Stimulated activated naive CD8-positive, alpha-beta T cell treated with anti-CD3 and anti-CD28 coated beads, Interleukin-15, amount 100 ng/mL, for 72 hours (primary cell): ENCODE data around the gene TRUB1.

Source experiments
- ATAC-seq: fragments of 150-1000 bp; cut with Tn5 transposase; 2 replicates; pipeline ENCODE4 v1.10.0; 2021; ENCODE audit warnings: mild to moderate bottlenecking, moderate library complexity
- DNase-seq, 2 donors: peaks; one replicate each; pipeline ENCODE4 v3.0.0; 2021 to 2022
- H3K27ac Mint-ChIP-seq, 2 donors: one replicate each; pipeline ENCODE4 v1.8.0; 2022; ENCODE audit warnings: mild to moderate bottlenecking in 2 of 2, mixed read lengths in 2 of 2, moderate library complexity in 2 of 2
- H3K27me3 Mint-ChIP-seq: one replicate; pipeline ENCODE4 v1.8.0; 2022; ENCODE audit warnings: mixed read lengths
- H3K4me1 Mint-ChIP-seq: one replicate; pipeline ENCODE4 v1.8.0; 2022; ENCODE audit warnings: mild to moderate bottlenecking, mixed read lengths
- H3K4me3 Mint-ChIP-seq, 2 donors: one replicate each; pipeline ENCODE4 v1.8.0; 2022; ENCODE audit warnings: mild to moderate bottlenecking in 2 of 2, mixed read lengths in 2 of 2, moderate library complexity in 1 of 2
- H3K9me3 Mint-ChIP-seq, 2 donors: one replicate each; pipeline ENCODE4 v1.8.0; 2022; ENCODE audit warnings: mixed read lengths in 2 of 2

The TRUB1 gene

DNA sequence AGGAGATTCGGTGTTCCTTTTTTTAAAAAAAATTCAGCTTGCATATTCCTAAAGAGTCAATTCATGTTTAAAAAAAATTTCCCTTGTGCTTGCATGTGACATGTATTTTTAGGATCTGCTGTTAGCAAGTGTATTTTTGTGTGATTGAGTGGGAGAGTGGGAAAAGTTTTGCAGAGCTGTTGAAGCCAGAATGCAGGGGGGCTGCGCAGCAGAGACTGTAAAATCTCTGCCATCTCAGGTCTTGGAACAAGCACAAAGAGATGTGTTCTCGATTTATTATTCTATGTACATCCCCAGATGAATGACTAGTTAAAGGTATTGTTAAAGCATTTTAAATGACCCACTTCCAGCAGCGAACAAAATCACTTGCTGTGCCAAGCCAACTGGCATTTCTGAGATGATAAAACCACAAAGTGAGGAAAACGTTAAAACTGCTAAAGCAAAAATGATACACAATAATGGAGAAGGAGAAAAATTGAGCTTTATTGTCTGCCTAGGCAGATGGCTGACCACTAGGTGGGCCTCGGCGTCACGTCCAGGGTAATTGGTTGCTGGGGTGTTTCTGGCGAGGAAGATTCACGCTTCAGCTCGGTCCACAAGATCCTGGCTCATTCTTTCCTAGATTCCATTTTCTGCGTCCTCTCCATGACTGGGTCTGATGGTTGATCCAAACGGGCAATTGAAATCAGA lies 88.2 kb downstream of the TRUB1 start:
- no peak for DNase-seq
- Mint-ChIP-seq H3K9me3 (no peaks in the 10 kb centered on the region), H3K4me3 (no peak overlapping the region), H3K27me3 (peaks cover 8% of the 10 kb centered on the region), H3K27ac (peak overlapping the region in 1 of 2 donors; percentile 49), H3K4me1 (no peaks in the 10 kb centered on the region)
- no peak for ATAC-seq

DNA sequence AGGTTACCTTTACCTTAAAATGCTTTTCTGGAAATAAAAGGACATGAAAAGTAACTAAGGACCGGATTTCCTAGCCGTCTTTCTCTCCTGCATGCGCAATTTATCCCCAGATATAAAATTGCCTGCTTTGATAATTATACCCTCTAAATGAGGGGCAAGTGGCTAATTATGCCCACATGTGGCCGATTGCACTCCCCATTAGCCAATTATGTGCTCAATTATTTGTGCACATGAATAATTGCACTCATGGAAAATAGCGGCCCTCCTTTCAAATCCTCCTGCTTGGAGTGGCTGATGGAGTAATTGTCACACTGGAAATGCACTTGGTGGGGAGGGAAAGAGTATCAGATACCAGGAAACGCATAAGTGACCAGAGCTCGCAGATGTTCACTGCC lies 88.7 kb downstream of the TRUB1 start:
- no peak overlapping the region for H3K4me3 Mint-ChIP-seq
- no peak overlapping the region for H3K27ac Mint-ChIP-seq
- DNase-seq (no peak), ATAC-seq (no peak)
- no peaks in the 10 kb centered on the region for H3K9me3 Mint-ChIP-seq
- H3K4me1 Mint-ChIP-seq = no peaks in the 10 kb centered on the region
- H3K27me3 Mint-ChIP-seq = peaks cover 8% of the 10 kb centered on the region
